ENCODE results near the gene WBP4. TPM values are rescaled to one million over a fixed set of nuclear protein-coding genes. Genes with fewer than 3 reads are reported as not detected.

WBP4 gene
- total and polyA plus RNA-seq, 7 experiments from 2014 or later: 2.8 to 9.8 (median 6.6) TPM

- no peaks in the 10 kb centered on the region for H3K27me3 ChIP-seq (ENCODE audit: control insufficient read depth in 2 of 2, insufficient read depth in 2 of 2, low read length in 2 of 2)
- peaks cover 28 to 73% (median 52%) of the 10 kb centered on the region in 7 donors for H3K4me1 Mint-ChIP-seq
- peak overlapping the region; percentile 77 for H3K27ac ChIP-seq (ENCODE audit: low read depth, low read length)
- H3K4me1 ChIP-seq (ENCODE audit: control insufficient read depth in 2 of 2, insufficient read depth in 2 of 2, low read length in 2 of 2): peaks cover 0 to 5% of the 10 kb centered on the region in 2 donors
- H3K36me3 ChIP-seq (ENCODE audit: control insufficient read depth in 2 of 3, insufficient read depth in 3 of 3, low read length in 3 of 3): peaks cover 0 to 38% (median 3%) of the 10 kb centered on the region in 3 experiments
- peak overlapping the region; percentile 95 to 100 (median 100) for H3K27ac Mint-ChIP-seq
- H3K4me3 ChIP-seq (ENCODE audit: low read length): peak overlapping the region; percentile 74
- peaks cover 3 to 14% (median 12%) of the 10 kb centered on the region in 5 donors for H3K36me3 Mint-ChIP-seq
- H3K9me3 ChIP-seq (ENCODE audit: control insufficient read depth in 2 of 3, low read length in 3 of 3): no peaks in the 10 kb centered on the region
- peak in 2 of 9 donors; percentile 23 to 26 for DNase-seq
- intact Hi-C loops (cut with micrococcal nuclease): loop anchor here (1.0 to 5.0 kb wide), 17 partner anchors 43 to 1209 kb away; partner anchors contain the start of genes ELF1 (in 2 of the 2), KBTBD6 (in 2 of the 2), MRPS31 (in 2 of the 2) and MTRF1 (in 2 of the 2)
- H3K4me3 Mint-ChIP-seq: peak overlapping the region; percentile 97 to 100 (median 99)
- CTCF ChIA-PET: interaction anchor here (0.7 kb wide), 1 partner anchor 12 kb away, joined by 4 read pairs; no protein-coding TSS in a partner anchor
- POLR2A ChIA-PET: interaction anchor here (0.6 to 5.7 kb wide), 9 partner anchors 12 to 292 kb away, joined by 3 to 71 read pairs (median 11); partner anchors contain the start of genes ELF1 and MRPS31
- peak; percentile 12 for ATAC-seq
- peaks cover 0 to 10% (median 0%) of the 10 kb centered on the region in 5 donors for H3K27me3 Mint-ChIP-seq
- H3K9me3 Mint-ChIP-seq: peaks cover 0 to 19% (median 0%) of the 10 kb centered on the region in 11 donors
Measured at GRCh38 chr13:41061914-41062837, 867 bp downstream of the WBP4 start.

GRCh38 chr13:41064493-41064892 is 3.2 kb downstream of the WBP4 start:
- no peak for ATAC-seq
- no peak for DNase-seq
- H3K36me3 Mint-ChIP-seq: peaks cover 4 to 26% (median 15%) of the 10 kb centered on the region in 5 donors
- Histone ChIP-seq H3K36me3 (ENCODE audit: control insufficient read depth in 2 of 3, insufficient read depth in 3 of 3, low read length in 3 of 3) (peaks cover 0 to 55% (median 8%) of the 10 kb centered on the region in 3 experiments), H3K27me3 (ENCODE audit: control insufficient read depth in 2 of 2, insufficient read depth in 2 of 2, low read length in 2 of 2) (no peaks in the 10 kb centered on the region), H3K9me3 (ENCODE audit: control insufficient read depth in 2 of 3, low read length in 3 of 3) (no peaks in the 10 kb centered on the region), H3K4me3 (ENCODE audit: low read length) (no peak overlapping the region), H3K27ac (ENCODE audit: low read depth, low read length) (no peak overlapping the region), H3K4me1 (ENCODE audit: control insufficient read depth in 2 of 2, insufficient read depth in 2 of 2, low read length in 2 of 2) (peaks cover 0 to 5% of the 10 kb centered on the region in 2 donors)
- CTCF ChIA-PET: interaction anchor here (0.5 to 0.7 kb wide), 2 partner anchors 295 to 1381 kb away, joined by 3 to 4 read pairs; no protein-coding TSS in a partner anchor
- peaks cover 12 to 53% (median 31%) of the 10 kb centered on the region in 7 donors for H3K4me1 Mint-ChIP-seq
- no peak overlapping the region for H3K4me3 Mint-ChIP-seq
- peaks cover 0 to 19% (median 0%) of the 10 kb centered on the region in 11 donors for H3K9me3 Mint-ChIP-seq
- H3K27ac Mint-ChIP-seq: peak overlapping the region in 1 of 9 donors; percentile 46
- peaks cover 0 to 10% (median 0%) of the 10 kb centered on the region in 5 donors for H3K27me3 Mint-ChIP-seq
- POLR2A ChIA-PET: interaction anchor here (0.8 kb wide), 1 partner anchor 1053 kb away, joined by 3 read pairs; no protein-coding TSS in a partner anchor
- intact Hi-C loops (cut with micrococcal nuclease): loop anchor here in 1 of 2 donors (5.0 kb wide), 1 partner anchor 588 kb away; no protein-coding TSS in a partner anchor

GRCh38 chr13:41065078-41065477 is 3.8 kb downstream of the WBP4 start:
- Histone ChIP-seq H3K27me3 (ENCODE audit: control insufficient read depth in 2 of 2, insufficient read depth in 2 of 2, low read length in 2 of 2) (no peaks in the 10 kb centered on the region), H3K4me3 (ENCODE audit: low read length) (no peak overlapping the region), H3K36me3 (ENCODE audit: control insufficient read depth in 2 of 3, insufficient read depth in 3 of 3, low read length in 3 of 3) (peaks cover 0 to 61% (median 14%) of the 10 kb centered on the region in 3 experiments), H3K27ac (ENCODE audit: low read depth, low read length) (no peak overlapping the region), H3K4me1 (ENCODE audit: control insufficient read depth in 2 of 2, insufficient read depth in 2 of 2, low read length in 2 of 2) (peaks cover 0 to 5% of the 10 kb centered on the region in 2 donors), H3K9me3 (ENCODE audit: control insufficient read depth in 2 of 3, low read length in 3 of 3) (no peaks in the 10 kb centered on the region)
- Mint-ChIP-seq H3K27me3 (peaks cover 0 to 10% (median 0%) of the 10 kb centered on the region in 5 donors), H3K36me3 (peaks cover 4 to 29% (median 17%) of the 10 kb centered on the region in 5 donors), H3K9me3 (peaks cover 0 to 19% (median 0%) of the 10 kb centered on the region in 11 donors), H3K4me3 (no peak overlapping the region), H3K4me1 (peaks cover 9 to 48% (median 27%) of the 10 kb centered on the region in 7 donors), H3K27ac (peak overlapping the region in 2 of 9 donors; percentile 20 to 43)
- ATAC-seq (no peak), DNase-seq (no peak)
- ChIA-PET CTCF (interaction anchor here (0.7 kb wide), 1 partner anchor 294 kb away, joined by 3 read pairs; no protein-coding TSS in a partner anchor), POLR2A (interaction anchor here (0.8 kb wide), 1 partner anchor 1052 kb away, joined by 3 read pairs; no protein-coding TSS in a partner anchor)
- intact Hi-C loops (cut with micrococcal nuclease): no loop called here

GRCh38 chr13:41074523-41074922 is 13.2 kb downstream of the WBP4 start:
- DNase-seq (no peak), ATAC-seq (no peak)
- Mint-ChIP-seq H3K27ac (no peak overlapping the region), H3K9me3 (peaks cover 0 to 3% (median 0%) of the 10 kb centered on the region in 11 donors), H3K4me3 (no peak overlapping the region), H3K4me1 (no peaks in the 10 kb centered on the region), H3K36me3 (peaks cover 4 to 60% (median 43%) of the 10 kb centered on the region in 5 donors), H3K27me3 (no peaks in the 10 kb centered on the region)
- no peaks in the 10 kb centered on the region for H3K27me3 ChIP-seq (ENCODE audit: control insufficient read depth in 2 of 2, insufficient read depth in 2 of 2, low read length in 2 of 2)
- H3K36me3 ChIP-seq (ENCODE audit: control insufficient read depth in 2 of 3, insufficient read depth in 3 of 3, low read length in 3 of 3): peaks cover 12 to 48% (median 33%) of the 10 kb centered on the region in 3 experiments
- no peaks in the 10 kb centered on the region for H3K9me3 ChIP-seq (ENCODE audit: control insufficient read depth in 2 of 3, low read length in 3 of 3)
- H3K27ac ChIP-seq (ENCODE audit: low read depth, low read length): no peak overlapping the region
- intact Hi-C loops (cut with micrococcal nuclease): no loop called here
- ChIA-PET POLR2A (interaction anchor here (2.0 kb wide), 1 partner anchor 13 kb away, joined by 10 read pairs; the partner anchor contains the start of gene WBP4), CTCF (interaction anchor here (0.7 to 1.0 kb wide), 2 partner anchors 12 to 581 kb away, joined by 3 to 4 read pairs; no protein-coding TSS in a partner anchor)
- H3K4me1 ChIP-seq (ENCODE audit: control insufficient read depth in 2 of 2, insufficient read depth in 2 of 2, low read length in 2 of 2): no peaks in the 10 kb centered on the region
- no peak overlapping the region for H3K4me3 ChIP-seq (ENCODE audit: low read length)

GRCh38 chr13:41075034-41075433 is 13.7 kb downstream of the WBP4 start:
- peak in 7 of 9 donors; percentile 15 to 58 (median 51) for DNase-seq

GRCh38 chr13:41075485-41075884 is 14.2 kb downstream of the WBP4 start:
- peaks cover 12 to 40% (median 24%) of the 10 kb centered on the region in 3 experiments for H3K36me3 ChIP-seq (ENCODE audit: control insufficient read depth in 2 of 3, insufficient read depth in 3 of 3, low read length in 3 of 3)
- no peaks in the 10 kb centered on the region for H3K9me3 ChIP-seq (ENCODE audit: control insufficient read depth in 2 of 3, low read length in 3 of 3)
- ATAC-seq (no peak), DNase-seq (no peak)
- H3K4me3 ChIP-seq (ENCODE audit: low read length): no peak overlapping the region
- Mint-ChIP-seq H3K36me3 (peaks cover 4 to 61% (median 36%) of the 10 kb centered on the region in 5 donors), H3K27me3 (no peaks in the 10 kb centered on the region), H3K4me1 (no peaks in the 10 kb centered on the region), H3K27ac (no peak overlapping the region), H3K9me3 (peaks cover 0 to 3% (median 0%) of the 10 kb centered on the region in 11 donors), H3K4me3 (no peak overlapping the region)
- POLR2A ChIA-PET: no interaction called here
- intact Hi-C loops (cut with micrococcal nuclease): loop anchor here (1.0 to 5.0 kb wide), 6 partner anchors 57 to 1035 kb away; partner anchors contain the start of genes KBTBD6 (in 1 of the 2), KBTBD7 (in 1 of the 2) and RGCC (in 1 of the 2)
- no peaks in the 10 kb centered on the region for H3K27me3 ChIP-seq (ENCODE audit: control insufficient read depth in 2 of 2, insufficient read depth in 2 of 2, low read length in 2 of 2)
- H3K27ac ChIP-seq (ENCODE audit: low read depth, low read length): no peak overlapping the region
- H3K4me1 ChIP-seq (ENCODE audit: control insufficient read depth in 2 of 2, insufficient read depth in 2 of 2, low read length in 2 of 2): no peaks in the 10 kb centered on the region
- CTCF ChIA-PET: no interaction called here

More at GRCh38 chr13:41075034-41075433, 13.7 kb downstream of the WBP4 start:
- no peaks in the 10 kb centered on the region for H3K4me1 Mint-ChIP-seq
- ChIA-PET POLR2A (interaction anchor here (2.0 kb wide), 1 partner anchor 14 kb away, joined by 10 read pairs; the partner anchor contains the start of gene WBP4), CTCF (no interaction called here)
- no peak overlapping the region for H3K4me3 Mint-ChIP-seq
- peaks cover 4 to 63% (median 41%) of the 10 kb centered on the region in 5 donors for H3K36me3 Mint-ChIP-seq
- peak; percentile 63 for ATAC-seq
- peaks cover 0 to 3% (median 0%) of the 10 kb centered on the region in 11 donors for H3K9me3 Mint-ChIP-seq
- H3K4me1 ChIP-seq (ENCODE audit: control insufficient read depth in 2 of 2, insufficient read depth in 2 of 2, low read length in 2 of 2): no peaks in the 10 kb centered on the region
- H3K4me3 ChIP-seq (ENCODE audit: low read length): no peak overlapping the region
- H3K27me3 Mint-ChIP-seq: no peaks in the 10 kb centered on the region
- peaks cover 12 to 43% (median 28%) of the 10 kb centered on the region in 3 experiments for H3K36me3 ChIP-seq (ENCODE audit: control insufficient read depth in 2 of 3, insufficient read depth in 3 of 3, low read length in 3 of 3)
- no peak overlapping the region for H3K27ac ChIP-seq (ENCODE audit: low read depth, low read length)
- H3K27me3 ChIP-seq (ENCODE audit: control insufficient read depth in 2 of 2, insufficient read depth in 2 of 2, low read length in 2 of 2): no peaks in the 10 kb centered on the region
- H3K9me3 ChIP-seq (ENCODE audit: control insufficient read depth in 2 of 3, low read length in 3 of 3): no peaks in the 10 kb centered on the region
- intact Hi-C loops (cut with micrococcal nuclease): loop anchor here (1.0 to 5.0 kb wide), 6 partner anchors 57 to 1035 kb away; partner anchors contain the start of genes KBTBD6 (in 1 of the 2), KBTBD7 (in 1 of the 2) and RGCC (in 1 of the 2)
- no peak overlapping the region for H3K27ac Mint-ChIP-seq

Measured in naive thymus-derived CD4-positive, alpha-beta T cell (primary cell).